Transverse colon (tissue), 3 donors: Measurements from ENCODE around the gene BLOC1S5.

Experiments used
- POLR2A ChIP-seq: fragments of 450-650 bp; IDR thresholded peaks from one replicate; pipeline ENCODE4 v1.6.1; 2016; ENCODE audit warnings: antibody characterized with exemption, mild to moderate bottlenecking, moderate library complexity
- TF ChIP-seq, protein P1 (sequence below), 5 experiments: fragments of 200-600 bp in 3 of 5; fragments of 450-650 bp in 2 of 5; sonication (generic) in 3 of 5; IDR thresholded peaks; 1 replicate in 2 of 5; 2 replicates in 3 of 5; pipeline ENCODE4 v1.5.1; 2016 to 2017; ENCODE audit warnings: antibody characterized with exemption in 5 of 5, inconsistent platforms in 3 of 5, mild to moderate bottlenecking in 2 of 5, moderate library complexity in 1 of 5

- TF ChIP-seq, protein P1, sequence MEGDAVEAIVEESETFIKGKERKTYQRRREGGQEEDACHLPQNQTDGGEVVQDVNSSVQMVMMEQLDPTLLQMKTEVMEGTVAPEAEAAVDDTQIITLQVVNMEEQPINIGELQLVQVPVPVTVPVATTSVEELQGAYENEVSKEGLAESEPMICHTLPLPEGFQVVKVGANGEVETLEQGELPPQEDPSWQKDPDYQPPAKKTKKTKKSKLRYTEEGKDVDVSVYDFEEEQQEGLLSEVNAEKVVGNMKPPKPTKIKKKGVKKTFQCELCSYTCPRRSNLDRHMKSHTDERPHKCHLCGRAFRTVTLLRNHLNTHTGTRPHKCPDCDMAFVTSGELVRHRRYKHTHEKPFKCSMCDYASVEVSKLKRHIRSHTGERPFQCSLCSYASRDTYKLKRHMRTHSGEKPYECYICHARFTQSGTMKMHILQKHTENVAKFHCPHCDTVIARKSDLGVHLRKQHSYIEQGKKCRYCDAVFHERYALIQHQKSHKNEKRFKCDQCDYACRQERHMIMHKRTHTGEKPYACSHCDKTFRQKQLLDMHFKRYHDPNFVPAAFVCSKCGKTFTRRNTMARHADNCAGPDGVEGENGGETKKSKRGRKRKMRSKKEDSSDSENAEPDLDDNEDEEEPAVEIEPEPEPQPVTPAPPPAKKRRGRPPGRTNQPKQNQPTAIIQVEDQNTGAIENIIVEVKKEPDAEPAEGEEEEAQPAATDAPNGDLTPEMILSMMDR (IDR thresholded peaks at IDR 0.05): no peak
- TF ChIP-seq POLR2A: no peak
Observed at GRCh38 chr6:8000636-8001035, 63.6 kb downstream of the BLOC1S5 start.
